Tibial artery (tissue), 4 donors: ENCODE data around the gene SLC6A19.

ENCODE experiments used
- DNase-seq, 2 donors: peaks; one replicate each; pipeline ENCODE4 v3.0.0-alpha.2; 2019
- H3K27ac ChIP-seq, 2 donors: fragments of 200-600 bp; sonication (generic) in 1 of 2; 1 replicate in 1 of 2; 2 replicates in 1 of 2; pipeline ENCODE4 v1.5.1; 2018 to 2019; ENCODE audit warnings: mild to moderate bottlenecking in 1 of 2
- H3K27me3 ChIP-seq, 2 donors: fragments of 200-600 bp; sonication (generic) in 1 of 2; one replicate each; pipeline versions ENCODE4 v1.5.1 to v1.6.0; 2016 to 2019
- H3K36me3 ChIP-seq, 3 donors: fragments of 200-600 bp; sonication (generic) in 2 of 3; one replicate each; pipeline ENCODE4 v1.5.1; 2016 to 2019; ENCODE audit warnings: mild to moderate bottlenecking in 2 of 3
- H3K4me1 ChIP-seq, 4 donors: fragments of 200-600 bp; sonication (generic) in 2 of 4; 1 replicate in 3 of 4; 2 replicates in 1 of 4; pipeline ENCODE4 v1.5.1; 2016 to 2019
- H3K4me3 ChIP-seq, 2 donors: fragments of 200-600 bp; sonication (generic) in 1 of 2; 1 replicate in 1 of 2; 2 replicates in 1 of 2; pipeline ENCODE4 v1.5.1; 2018 to 2019; ENCODE audit warnings: mild to moderate bottlenecking in 2 of 2
- H3K9me3 ChIP-seq, 3 donors: fragments of 200-600 bp; sonication (generic) in 1 of 3; one replicate each; pipeline ENCODE4 v1.5.1; 2016 to 2019
- CTCF ChIP-seq, 2 experiments: fragments of 200-600 bp in 1 of 2; fragments of 450-650 bp in 1 of 2; IDR thresholded peaks; one replicate each; pipeline ENCODE4 v1.5.1; 2017 to 2019; ENCODE audit warnings: antibody characterized with exemption in 2 of 2, mild to moderate bottlenecking in 1 of 2, moderate library complexity in 1 of 2
- intact Hi-C: fragments of 100-400 bp; cut with DNase I; formaldehyde crosslinking; loops from one replicate; pipeline ENCODE4 v1.15.0; 2023; ENCODE audit warnings: low total_unique reads

The SLC6A19 gene

GRCh38 chr5:1247811-1248210, 46.4 kb downstream of the SLC6A19 start:
- DNase-seq = no peak
- no peaks in the 10 kb centered on the region for H3K9me3 ChIP-seq
- intact Hi-C loops = no loop called here
- peaks cover 0 to 74% of the 10 kb centered on the region in 2 donors for H3K27me3 ChIP-seq
- no peaks in the 10 kb centered on the region for H3K4me1 ChIP-seq
- H3K27ac ChIP-seq = no peak overlapping the region
- H3K36me3 ChIP-seq = no peaks in the 10 kb centered on the region
- H3K4me3 ChIP-seq = no peak overlapping the region
- no peak for TF ChIP-seq CTCF (IDR thresholded peaks at IDR 0.05)

DNA sequence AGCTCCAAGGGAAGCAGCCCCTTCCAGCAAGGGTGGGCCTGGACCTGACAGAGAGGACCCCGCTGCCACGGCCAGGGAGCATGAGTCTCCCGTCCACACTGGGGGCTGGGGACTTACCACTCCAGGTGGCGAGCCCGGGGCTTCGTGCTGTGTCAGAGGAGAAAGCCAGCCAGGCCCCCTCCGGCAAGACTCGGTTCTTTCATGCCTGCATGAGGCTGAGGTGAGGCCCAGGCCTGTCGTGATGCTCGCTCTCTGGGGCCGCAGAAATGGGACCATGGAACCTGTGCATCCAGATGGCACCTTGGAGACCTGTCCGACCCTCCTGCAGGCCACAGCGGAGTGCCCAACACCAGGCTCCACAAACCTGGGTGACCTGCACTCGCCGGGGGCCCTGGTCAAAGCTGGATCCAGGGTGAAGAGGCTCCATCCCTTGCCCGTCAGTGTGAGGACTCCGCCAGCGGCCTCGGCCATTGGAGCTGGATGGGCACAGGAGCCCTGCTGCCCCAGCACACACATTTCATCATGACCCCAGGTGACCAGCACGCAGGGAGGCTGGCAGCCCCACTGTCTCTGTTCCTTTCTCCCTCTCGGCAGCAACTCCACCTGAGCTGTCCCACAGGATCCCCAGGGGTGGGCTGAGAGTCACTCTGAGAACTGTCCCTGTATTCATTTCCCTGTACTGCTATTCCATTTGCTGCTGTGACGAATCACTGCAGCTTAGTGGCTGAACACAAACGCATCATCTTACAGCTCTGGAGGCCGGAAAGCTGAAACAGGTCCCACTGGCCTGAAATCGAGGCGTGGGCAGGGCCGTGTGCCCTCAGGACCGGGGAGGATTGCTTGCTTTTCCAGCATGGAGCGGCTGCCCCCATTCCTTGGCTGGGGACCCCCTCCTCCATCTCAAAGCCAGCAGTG, 48.2 kb downstream of the SLC6A19 start:
- intact Hi-C loops = no loop called here

GRCh38 chr5:1251678-1252580, 50.5 kb downstream of the SLC6A19 start:
- Histone ChIP-seq H3K4me3 (no peak overlapping the region), H3K36me3 (no peaks in the 10 kb centered on the region), H3K27ac (no peak overlapping the region), H3K4me1 (no peaks in the 10 kb centered on the region), H3K27me3 (peaks cover 0 to 41% of the 10 kb centered on the region in 2 donors), H3K9me3 (no peaks in the 10 kb centered on the region)
- no peak for DNase-seq
- intact Hi-C loops = no loop called here
- no peak for TF ChIP-seq CTCF (IDR thresholded peaks at IDR 0.05)

More for the DNA sequence above, 48.2 kb downstream of the SLC6A19 start:
- Histone ChIP-seq H3K4me1 (no peaks in the 10 kb centered on the region), H3K27me3 (peaks cover 0 to 64% of the 10 kb centered on the region in 2 donors), H3K9me3 (no peaks in the 10 kb centered on the region), H3K4me3 (no peak overlapping the region), H3K27ac (no peak overlapping the region), H3K36me3 (no peaks in the 10 kb centered on the region)
- no peak for TF ChIP-seq CTCF (IDR thresholded peaks at IDR 0.05)
- DNase-seq = no peak

GRCh38 chr5:1252681-1253080, 51.3 kb downstream of the SLC6A19 start:
- TF ChIP-seq CTCF (IDR thresholded peaks at IDR 0.05) = no peak
- no peak overlapping the region for H3K27ac ChIP-seq
- H3K27me3 ChIP-seq = peaks cover 0 to 33% of the 10 kb centered on the region in 2 donors
- intact Hi-C loops = no loop called here
- no peak for DNase-seq
- no peaks in the 10 kb centered on the region for H3K9me3 ChIP-seq
- no peaks in the 10 kb centered on the region for H3K36me3 ChIP-seq
- no peak overlapping the region for H3K4me3 ChIP-seq
- H3K4me1 ChIP-seq = no peaks in the 10 kb centered on the region

GRCh38 chr5:1253456-1254105, 52.2 kb downstream of the SLC6A19 start:
- no peak for DNase-seq
- no peak overlapping the region for H3K4me3 ChIP-seq
- no peak for TF ChIP-seq CTCF (IDR thresholded peaks at IDR 0.05)
- no peaks in the 10 kb centered on the region for H3K36me3 ChIP-seq
- H3K27ac ChIP-seq = no peak overlapping the region
- no peaks in the 10 kb centered on the region for H3K9me3 ChIP-seq
- intact Hi-C loops = no loop called here
- no peaks in the 10 kb centered on the region for H3K4me1 ChIP-seq
- H3K27me3 ChIP-seq = peaks cover 0 to 24% of the 10 kb centered on the region in 2 donors
